HT1080 (cell line): ENCODE data around the gene SIAE. TPM values are rescaled to one million over a fixed set of nuclear protein-coding genes. Genes with fewer than 3 reads are reported as not detected.

ENCODE experiments used
- DNase-seq: peaks from one replicate; pipeline ENCODE4 v3.0.0-alpha.2; 2015; ENCODE audit warnings: low read depth
- total RNA-seq: library from RNA; depleted of rRNA; stranded (reverse); fragments of >200 nt; shearing (Covaris generic); gene quantifications from 2 replicates; pipeline ENCODE4 v1.2.3, GENCODE V29; 2014

SIAE gene
- total RNA-seq, 1 experiment from 2014 or later: 5.5 TPM

- DNase-seq: no peak
Measured at GRCh38 chr11:124667601-124668000, 5.9 kb downstream of the SIAE start.

GRCh38 chr11:124663861-124664260 is 9.7 kb downstream of the SIAE start:
- DNase-seq: no peak

- no peak for DNase-seq
Measured at GRCh38 chr11:124662106-124662505, 11.4 kb downstream of the SIAE start.

- DNase-seq: no peak
Measured at GRCh38 chr11:124661553-124661952, 12.0 kb downstream of the SIAE start.

GRCh38 chr11:124658986-124659385 is 14.6 kb downstream of the SIAE start:
- no peak for DNase-seq

GRCh38 chr11:124658501-124658900 is 15.0 kb downstream of the SIAE start:
- DNase-seq: no peak

- DNase-seq: no peak
Measured at GRCh38 chr11:124657904-124658303, 15.6 kb downstream of the SIAE start.

GRCh38 chr11:124656774-124657630 is 16.5 kb downstream of the SIAE start:
- DNase-seq: no peak

GRCh38 chr11:124648610-124649009 is 24.9 kb downstream of the SIAE start:
- no peak for DNase-seq

- no peak for DNase-seq
Measured at GRCh38 chr11:124646148-124646547, 27.4 kb downstream of the SIAE start.

GRCh38 chr11:124644426-124645280 is 28.9 kb downstream of the SIAE start:
- peak; percentile 79 for DNase-seq

GRCh38 chr11:124643605-124644425 is 29.7 kb downstream of the SIAE start:
- peak; percentile 68 for DNase-seq

- DNase-seq: no peak
Measured at GRCh38 chr11:124643042-124643604, 30.4 kb downstream of the SIAE start.

- no peak for DNase-seq
Measured at GRCh38 chr11:124642628-124643027, 30.9 kb downstream of the SIAE start.

- peak; percentile 59 for DNase-seq
Measured at GRCh38 chr11:124640666-124641065, 32.9 kb downstream of the SIAE start.

GRCh38 chr11:124639186-124639585 is 34.4 kb downstream of the SIAE start:
- DNase-seq: no peak

- DNase-seq: no peak
Measured at GRCh38 chr11:124638500-124638899, 35.0 kb downstream of the SIAE start.

- no peak for DNase-seq
Measured at GRCh38 chr11:124635932-124636331, 37.6 kb downstream of the SIAE start.

GRCh38 chr11:124633355-124633754 is 40.2 kb downstream of the SIAE start:
- DNase-seq: no peak

- no peak for DNase-seq
Measured at GRCh38 chr11:124629961-124630360, 43.6 kb downstream of the SIAE start.

- DNase-seq: no peak
Measured at GRCh38 chr11:124627546-124627945, 46.0 kb downstream of the SIAE start.
